Measurements from ENCODE around the gene FLII. TPM values are rescaled to one million over a fixed set of nuclear protein-coding genes. Genes with fewer than 3 reads are reported as not detected.

FLII gene
- total RNA-seq, 1 experiment from 2014 or later, result 298 TPM

DNA sequence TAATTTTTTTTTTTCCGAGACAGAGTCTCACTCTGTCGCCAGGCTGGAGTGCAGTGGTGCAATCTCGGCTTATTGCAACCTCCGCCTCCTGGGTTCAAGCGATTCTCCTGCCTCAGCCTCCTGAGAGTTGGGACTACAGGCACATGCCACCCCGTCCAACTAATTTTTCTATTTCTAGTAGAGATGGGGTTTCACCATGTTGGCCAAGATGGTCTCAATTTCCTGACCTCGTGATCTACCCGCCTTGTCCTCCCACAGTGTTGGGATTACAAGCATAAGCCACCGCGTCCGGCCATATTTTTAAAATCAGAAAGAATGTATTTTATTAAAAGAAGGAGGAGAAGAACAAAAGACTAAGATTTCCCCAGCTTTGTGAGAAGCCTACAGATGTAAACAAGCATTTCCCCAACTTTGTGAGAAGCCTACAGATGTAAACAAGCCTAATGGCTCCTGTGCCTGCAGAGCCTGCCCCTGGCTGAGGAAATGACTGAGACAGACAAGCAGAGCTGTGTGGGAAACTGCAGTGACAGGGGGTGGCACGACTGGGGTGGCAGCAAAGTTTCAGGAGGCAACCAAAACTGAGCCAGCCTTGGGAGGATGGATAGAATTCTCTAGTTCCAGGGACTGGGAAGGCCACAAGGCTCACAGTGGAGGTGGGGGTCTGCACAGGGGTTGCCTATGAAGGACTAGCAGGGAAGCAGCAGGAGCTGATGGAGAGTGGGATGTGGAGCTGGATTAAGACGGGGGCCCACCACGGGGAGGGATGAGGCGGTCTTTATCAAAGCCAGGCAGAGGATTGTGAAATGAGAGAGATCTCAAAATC, 33.4 kb upstream of the FLII start:
- Histone ChIP-seq H2AFZ (ENCODE audit: low read length) (no peak overlapping the region), H2BK12ac (ENCODE audit: insufficient read length, low read depth, low read length) (no peak overlapping the region), H3K4ac (ENCODE audit: low read depth, low read length) (no peak overlapping the region), H3K27me3 (ENCODE audit: insufficient read depth, low read length) (no peaks in the 10 kb centered on the region), H2BK15ac (ENCODE audit: low read depth, low read length) (no peak overlapping the region), H2AK5ac (ENCODE audit: insufficient read length, low read length) (no peak overlapping the region), H2BK5ac (ENCODE audit: insufficient read length, low read length) (no peak overlapping the region), H4K91ac (ENCODE audit: insufficient read length, low read depth, low read length) (no peak overlapping the region), H4K8ac (replicated peaks; ENCODE audit: insufficient read length, low read depth, low read length) (no peak overlapping the region), H3K18ac (ENCODE audit: insufficient read length, low read depth, low read length) (no peak overlapping the region), H3K27ac (ENCODE audit: insufficient read length, low read depth, low read length) (no peak overlapping the region), H2BK120ac (ENCODE audit: low read depth, low read length, poor library complexity, severe bottlenecking) (no peak overlapping the region), H3K79me2 (ENCODE audit: insufficient read depth, low read length) (no peaks in the 10 kb centered on the region), H3T11ph (ENCODE audit: low read length) (no peak overlapping the region), H3K79me1 (ENCODE audit: insufficient read depth, low read depth, low read length, poor library complexity, severe bottlenecking) (no peaks in the 10 kb centered on the region), H3K14ac (ENCODE audit: insufficient read depth, low read length) (no peak overlapping the region), H3K9ac (ENCODE audit: extremely low read depth, insufficient read length, low read length) (no peak overlapping the region), H3K4me2 (ENCODE audit: insufficient read depth, insufficient read length, low read length) (no peak overlapping the region), H3K4me1 (ENCODE audit: insufficient read depth, low read length) (no peaks in the 10 kb centered on the region), H4K5ac (ENCODE audit: insufficient read length, low read depth, low read length) (no peak overlapping the region), H3K23me2 (ENCODE audit: insufficient read length, low read depth, low read length, poor library complexity, severe bottlenecking) (no peaks in the 10 kb centered on the region), H4K20me1 (ENCODE audit: control insufficient read depth, insufficient read depth, insufficient read length) (no peaks in the 10 kb centered on the region), H3K23ac (ENCODE audit: insufficient read length, low read depth, low read length) (no peak overlapping the region), H3K9me3 (ENCODE audit: control insufficient read depth, low read depth, low read length) (no peaks in the 10 kb centered on the region), H3K56ac (ENCODE audit: insufficient read length, low read depth, low read length) (no peak overlapping the region), H2BK20ac (ENCODE audit: low read depth, low read length, poor library complexity, severe bottlenecking) (no peak overlapping the region)
- no peaks in the 10 kb centered on the region for H3K27me3 Mint-ChIP-seq (ENCODE audit: low read depth)
- WGBS (ENCODE audit: extremely low coverage, insufficient read length, low lambda C conversion rate), result no CpG with 5 or more reads among the region's 15 CpGs
- TF ChIP-seq, protein P1, sequence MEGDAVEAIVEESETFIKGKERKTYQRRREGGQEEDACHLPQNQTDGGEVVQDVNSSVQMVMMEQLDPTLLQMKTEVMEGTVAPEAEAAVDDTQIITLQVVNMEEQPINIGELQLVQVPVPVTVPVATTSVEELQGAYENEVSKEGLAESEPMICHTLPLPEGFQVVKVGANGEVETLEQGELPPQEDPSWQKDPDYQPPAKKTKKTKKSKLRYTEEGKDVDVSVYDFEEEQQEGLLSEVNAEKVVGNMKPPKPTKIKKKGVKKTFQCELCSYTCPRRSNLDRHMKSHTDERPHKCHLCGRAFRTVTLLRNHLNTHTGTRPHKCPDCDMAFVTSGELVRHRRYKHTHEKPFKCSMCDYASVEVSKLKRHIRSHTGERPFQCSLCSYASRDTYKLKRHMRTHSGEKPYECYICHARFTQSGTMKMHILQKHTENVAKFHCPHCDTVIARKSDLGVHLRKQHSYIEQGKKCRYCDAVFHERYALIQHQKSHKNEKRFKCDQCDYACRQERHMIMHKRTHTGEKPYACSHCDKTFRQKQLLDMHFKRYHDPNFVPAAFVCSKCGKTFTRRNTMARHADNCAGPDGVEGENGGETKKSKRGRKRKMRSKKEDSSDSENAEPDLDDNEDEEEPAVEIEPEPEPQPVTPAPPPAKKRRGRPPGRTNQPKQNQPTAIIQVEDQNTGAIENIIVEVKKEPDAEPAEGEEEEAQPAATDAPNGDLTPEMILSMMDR (conservative IDR thresholded peaks at IDR 0.05), result no peak
- H3K27ac Mint-ChIP-seq, result 0 out of 7 replicates have a peak overlapping the region, but pooled peaks of 1 of the 3 experiments have one; percentile 32
- no peaks in the 10 kb centered on the region for H3K4me1 Mint-ChIP-seq
- DNase-seq, result no peak
- H3K4me3 Mint-ChIP-seq, result no peak overlapping the region
- peaks cover 56 to 97% (median 80%) of the 10 kb centered on the region in 3 experiments; a peak in 6 of 7 replicates for H3K36me3 Mint-ChIP-seq (ENCODE audit: insufficient read depth in 1 of 3, low read depth in 3 of 3)
- no peaks in the 10 kb centered on the region for H3K9me3 Mint-ChIP-seq
